Neural cell (in vitro differentiated cells): ENCODE results near the gene CPNE4. TPM values are rescaled to one million over a fixed set of nuclear protein-coding genes. Genes with fewer than 3 reads are reported as not detected.

Experiments used
- H2AFZ ChIP-seq: fragments of 200-600, 300-800 bp; sonication (generic), shearing (Covaris generic); 2 replicates; pipeline ENCODE4 v1.6.0; 2014; ENCODE audit warnings: low read depth, mild to moderate bottlenecking, antibody characterized with exemption, low read length, moderate library complexity
- H3F3A ChIP-seq: fragments of 200-600 bp; shearing (Covaris generic); 2 replicates; pipeline ENCODE4 v1.6.1; 2016; ENCODE audit warnings: mild to moderate bottlenecking, moderate library complexity, mixed read lengths, antibody characterized with exemption, low read length; ENCODE audit not compliant: insufficient read depth, poor library complexity, severe bottlenecking
- H3K27ac ChIP-seq: fragments of 200-600, 300-800 bp; sonication (generic), shearing (Covaris generic); 2 replicates; pipeline ENCODE4 v1.5.1; 2014; ENCODE audit warnings: mild to moderate bottlenecking, low read length, moderate library complexity
- H3K27me3 ChIP-seq: fragments of 300-800, 200-600 bp; sonication (generic), shearing (Covaris generic); 2 replicates; pipeline ENCODE4 v1.6.0; 2014; ENCODE audit warnings: mild to moderate bottlenecking, low read depth, low read length, moderate library complexity; ENCODE audit not compliant: insufficient read depth
- H3K36me3 ChIP-seq: fragments of 300-800, 200-600 bp; sonication (generic), shearing (Covaris generic); 2 replicates; pipeline ENCODE4 v1.5.1; 2014; ENCODE audit warnings: mild to moderate bottlenecking, antibody characterized with exemption, low read length, moderate library complexity; ENCODE audit not compliant: insufficient read depth
- H3K4me2 ChIP-seq: fragments of 300-800, 200-600 bp; sonication (generic), shearing (Covaris generic); 2 replicates; pipeline ENCODE4 v1.6.0; 2014; ENCODE audit warnings: mild to moderate bottlenecking, low read length
- H3K4me3 ChIP-seq: fragments of 300-800, 200-600 bp; sonication (generic), shearing (Covaris generic); 2 replicates; pipeline ENCODE4 v1.5.1; 2014; ENCODE audit warnings: mild to moderate bottlenecking, low read length, moderate library complexity
- H3K79me2 ChIP-seq: fragments of 200-600 bp; shearing (Covaris generic); replicated peaks from 2 replicates; pipeline ENCODE4 v1.6.0; 2014; ENCODE audit warnings: mild to moderate bottlenecking, low read length, moderate library complexity; ENCODE audit not compliant: insufficient read depth
- H3K9ac ChIP-seq: fragments of 300-800, 200-600 bp; sonication (generic), shearing (Covaris generic); 2 replicates; pipeline ENCODE4 v1.6.1; 2016; ENCODE audit warnings: mild to moderate bottlenecking, low read length, mixed read lengths
- H3K9me2 ChIP-seq: fragments of 200-600 bp; shearing (Covaris generic); 2 replicates; pipeline ENCODE4 v1.6.1; 2016; ENCODE audit warnings: mild to moderate bottlenecking, low read length, mixed read lengths; ENCODE audit not compliant: insufficient read depth
- H3K9me3 ChIP-seq: fragments of 200-600, 300-800 bp; sonication (generic), shearing (Covaris generic); 2 replicates; pipeline ENCODE4 v1.6.1; 2016; ENCODE audit warnings: mild to moderate bottlenecking, mixed run types, low read length, moderate library complexity, mixed read lengths
- H4K20me1 ChIP-seq: fragments of 200-600 bp; shearing (Covaris generic); 2 replicates; pipeline ENCODE4 v1.6.1; 2016; ENCODE audit warnings: mild to moderate bottlenecking, mixed run types; ENCODE audit not compliant: insufficient read depth
- EP300 ChIP-seq: fragments of 450-650 bp; conservative IDR thresholded peaks from 2 replicates; pipeline ENCODE4 v1.6.1; 2014; ENCODE audit warnings: antibody characterized with exemption, mild to moderate bottlenecking, moderate library complexity; ENCODE audit not compliant: poor library complexity, severe bottlenecking
- EZH2 ChIP-seq: fragments of 200-600, 300-800 bp; shearing (Covaris generic), sonication (generic); IDR thresholded peaks from 2 replicates; pipeline ENCODE4 v1.6.1; 2014; ENCODE audit warnings: antibody characterized with exemption, low read length, borderline replicate concordance, mild to moderate bottlenecking; ENCODE audit not compliant: insufficient read depth, poor library complexity, severe bottlenecking
- MXI1 ChIP-seq: fragments of 450-650 bp; conservative IDR thresholded peaks from 2 replicates; pipeline ENCODE4 v1.6.1; 2014; ENCODE audit warnings: antibody characterized with exemption, mild to moderate bottlenecking; ENCODE audit not compliant: poor library complexity, severe bottlenecking
- POLR2AphosphoS5 ChIP-seq: IDR thresholded peaks from 2 replicates; pipeline ENCODE4 v1.6.1; 2012
- RAD21 ChIP-seq: fragments of 450-650 bp; conservative IDR thresholded peaks from 2 replicates; pipeline ENCODE4 v1.6.1; 2014; ENCODE audit warnings: antibody characterized with exemption, mild to moderate bottlenecking, moderate library complexity
- SMC3 ChIP-seq: fragments of 450-650 bp; conservative IDR thresholded peaks from 2 replicates; pipeline ENCODE4 v1.6.1; 2014; ENCODE audit warnings: antibody characterized with exemption, mild to moderate bottlenecking, moderate library complexity; ENCODE audit not compliant: poor library complexity
- TAF1 ChIP-seq: IDR thresholded peaks from 2 replicates; pipeline ENCODE4 v1.6.1; 2012; ENCODE audit warnings: low read depth
- polyA plus RNA-seq: library from polyadenylated mRNA; depleted of rRNA; stranded (reverse); fragments of >200 nt; gene quantifications from 2 replicates; pipeline ENCODE4 v1.2.3, GENCODE V29; 2014
- TF ChIP-seq, protein P1 (sequence below): fragments of 450-650 bp; IDR thresholded peaks from 2 replicates; pipeline ENCODE4 v1.5.1; 2014; ENCODE audit warnings: antibody characterized with exemption, mild to moderate bottlenecking, moderate library complexity; ENCODE audit not compliant: poor library complexity, severe bottlenecking
- TF ChIP-seq, protein P2 (sequence below): IDR thresholded peaks from 2 replicates; pipeline ENCODE4 v1.6.1; 2012; ENCODE audit warnings: borderline replicate concordance

Gene CPNE4
- polyA plus RNA-seq, 1 donor from 2014 or later, result 0.59 TPM

- Histone ChIP-seq H3K9me2 (no peaks in the 10 kb centered on the region), H3K79me2 (no peaks in the 10 kb centered on the region), H3K36me3 (no peaks in the 10 kb centered on the region), H2AFZ (no peak overlapping the region), H3K27me3 (no peaks in the 10 kb centered on the region), H3K9me3 (no peaks in the 10 kb centered on the region), H3K27ac (no peak overlapping the region), H3F3A (no peaks in the 10 kb centered on the region), H4K20me1 (no peaks in the 10 kb centered on the region), H3K4me2 (no peak overlapping the region), H3K4me3 (no peak overlapping the region), H3K9ac (no peak overlapping the region)
- TF ChIP-seq MXI1, result no peak
- TF ChIP-seq EZH2, result no peak
- TF ChIP-seq, protein P1, sequence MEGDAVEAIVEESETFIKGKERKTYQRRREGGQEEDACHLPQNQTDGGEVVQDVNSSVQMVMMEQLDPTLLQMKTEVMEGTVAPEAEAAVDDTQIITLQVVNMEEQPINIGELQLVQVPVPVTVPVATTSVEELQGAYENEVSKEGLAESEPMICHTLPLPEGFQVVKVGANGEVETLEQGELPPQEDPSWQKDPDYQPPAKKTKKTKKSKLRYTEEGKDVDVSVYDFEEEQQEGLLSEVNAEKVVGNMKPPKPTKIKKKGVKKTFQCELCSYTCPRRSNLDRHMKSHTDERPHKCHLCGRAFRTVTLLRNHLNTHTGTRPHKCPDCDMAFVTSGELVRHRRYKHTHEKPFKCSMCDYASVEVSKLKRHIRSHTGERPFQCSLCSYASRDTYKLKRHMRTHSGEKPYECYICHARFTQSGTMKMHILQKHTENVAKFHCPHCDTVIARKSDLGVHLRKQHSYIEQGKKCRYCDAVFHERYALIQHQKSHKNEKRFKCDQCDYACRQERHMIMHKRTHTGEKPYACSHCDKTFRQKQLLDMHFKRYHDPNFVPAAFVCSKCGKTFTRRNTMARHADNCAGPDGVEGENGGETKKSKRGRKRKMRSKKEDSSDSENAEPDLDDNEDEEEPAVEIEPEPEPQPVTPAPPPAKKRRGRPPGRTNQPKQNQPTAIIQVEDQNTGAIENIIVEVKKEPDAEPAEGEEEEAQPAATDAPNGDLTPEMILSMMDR, result no peak
- TF ChIP-seq POLR2AphosphoS5, result no peak
- no peak for TF ChIP-seq SMC3
- no peak for TF ChIP-seq EP300
- TF ChIP-seq, protein P2, sequence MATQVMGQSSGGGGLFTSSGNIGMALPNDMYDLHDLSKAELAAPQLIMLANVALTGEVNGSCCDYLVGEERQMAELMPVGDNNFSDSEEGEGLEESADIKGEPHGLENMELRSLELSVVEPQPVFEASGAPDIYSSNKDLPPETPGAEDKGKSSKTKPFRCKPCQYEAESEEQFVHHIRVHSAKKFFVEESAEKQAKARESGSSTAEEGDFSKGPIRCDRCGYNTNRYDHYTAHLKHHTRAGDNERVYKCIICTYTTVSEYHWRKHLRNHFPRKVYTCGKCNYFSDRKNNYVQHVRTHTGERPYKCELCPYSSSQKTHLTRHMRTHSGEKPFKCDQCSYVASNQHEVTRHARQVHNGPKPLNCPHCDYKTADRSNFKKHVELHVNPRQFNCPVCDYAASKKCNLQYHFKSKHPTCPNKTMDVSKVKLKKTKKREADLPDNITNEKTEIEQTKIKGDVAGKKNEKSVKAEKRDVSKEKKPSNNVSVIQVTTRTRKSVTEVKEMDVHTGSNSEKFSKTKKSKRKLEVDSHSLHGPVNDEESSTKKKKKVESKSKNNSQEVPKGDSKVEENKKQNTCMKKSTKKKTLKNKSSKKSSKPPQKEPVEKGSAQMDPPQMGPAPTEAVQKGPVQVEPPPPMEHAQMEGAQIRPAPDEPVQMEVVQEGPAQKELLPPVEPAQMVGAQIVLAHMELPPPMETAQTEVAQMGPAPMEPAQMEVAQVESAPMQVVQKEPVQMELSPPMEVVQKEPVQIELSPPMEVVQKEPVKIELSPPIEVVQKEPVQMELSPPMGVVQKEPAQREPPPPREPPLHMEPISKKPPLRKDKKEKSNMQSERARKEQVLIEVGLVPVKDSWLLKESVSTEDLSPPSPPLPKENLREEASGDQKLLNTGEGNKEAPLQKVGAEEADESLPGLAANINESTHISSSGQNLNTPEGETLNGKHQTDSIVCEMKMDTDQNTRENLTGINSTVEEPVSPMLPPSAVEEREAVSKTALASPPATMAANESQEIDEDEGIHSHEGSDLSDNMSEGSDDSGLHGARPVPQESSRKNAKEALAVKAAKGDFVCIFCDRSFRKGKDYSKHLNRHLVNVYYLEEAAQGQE, result no peak
- no peak for TF ChIP-seq RAD21
- no peak for TF ChIP-seq TAF1
Measured at GRCh38 chr3:131738095-131738494, 296.7 kb downstream of the CPNE4 start.

DNA sequence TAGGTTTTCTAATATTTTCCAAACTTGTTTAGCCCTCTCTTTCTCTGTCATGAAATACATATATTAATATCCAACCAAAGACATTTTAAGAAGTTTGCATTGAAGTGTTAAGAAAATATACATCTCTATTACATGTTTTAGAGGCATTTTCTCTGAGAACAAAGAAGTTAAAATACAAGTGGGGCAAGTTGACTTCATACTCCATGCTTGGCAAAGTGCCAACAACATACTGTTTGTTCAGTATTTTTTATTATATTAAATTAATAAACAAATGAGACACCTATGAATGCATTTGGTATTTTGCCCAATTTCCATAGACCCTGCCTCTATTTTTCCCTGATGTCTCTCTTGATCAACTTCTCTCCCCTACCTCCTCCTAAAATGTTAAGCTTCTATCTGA is 299.3 kb downstream of the CPNE4 start:
- H2AFZ ChIP-seq, result no peak overlapping the region
- H3K27ac ChIP-seq, result no peak overlapping the region
- no peaks in the 10 kb centered on the region for H3K9me3 ChIP-seq
- no peaks in the 10 kb centered on the region for H3K79me2 ChIP-seq
- TF ChIP-seq TAF1 (no peak), MXI1 (no peak), SMC3 (no peak), EP300 (no peak), EZH2 (no peak), RAD21 (no peak), POLR2AphosphoS5 (no peak)
- TF ChIP-seq, protein P1, result no peak
- TF ChIP-seq, protein P2, result no peak
- no peaks in the 10 kb centered on the region for H4K20me1 ChIP-seq
- H3K27me3 ChIP-seq, result no peaks in the 10 kb centered on the region
- no peaks in the 10 kb centered on the region for H3K36me3 ChIP-seq
- H3K4me2 ChIP-seq, result no peak overlapping the region
- no peaks in the 10 kb centered on the region for H3K9me2 ChIP-seq
- H3K4me3 ChIP-seq, result no peak overlapping the region
- no peaks in the 10 kb centered on the region for H3F3A ChIP-seq
- no peak overlapping the region for H3K9ac ChIP-seq
